Esophagus squamous epithelium (tissue), 4 donors: Measurements from ENCODE around the gene S100A16.
"Not testable (repeated sequence)": the region's sequence is repeated elsewhere in the genome, so short reads cannot be mapped to it uniquely, and the experiment has no call there.

Experiments
- CTCF ChIP-seq, 6 experiments: fragments of 450-650 bp in 4 of 6; fragments of 200-600 bp in 2 of 6; sonication (generic) in 2 of 6; IDR thresholded peaks; one replicate each; pipeline ENCODE4 v1.5.1; 2016 to 2019; ENCODE audit warnings: antibody characterized with exemption in 6 of 6, mild to moderate bottlenecking in 4 of 6, moderate library complexity in 4 of 6
- POLR2A ChIP-seq, 4 donors: fragments of 450-650 bp; IDR thresholded peaks; one replicate each; pipeline ENCODE4 v1.6.1; 2017; ENCODE audit warnings: antibody characterized with exemption in 4 of 4, mild to moderate bottlenecking in 4 of 4, moderate library complexity in 3 of 4

GRCh38 chr1:153588033-153588432 is 24.9 kb downstream of the S100A16 start:
- not testable (repeated sequence) for TF ChIP-seq POLR2A, CTCF (IDR thresholded peaks at IDR 0.05)
